T47D (cell line): Measurements from ENCODE around the gene CORO7.
"Not testable (repeated sequence)": the region's sequence is repeated elsewhere in the genome, so short reads cannot be mapped to it uniquely, and the experiment has no call there.

Experiments
- DNase-seq, 2 experiments: peaks; one replicate each; pipeline versions ENCODE4 v3.0.0 to v3.0.0-alpha.2; 2011 to 2012; ENCODE audit warnings: low read depth in 1 of 2, low spot score in 1 of 2
- JUND ChIP-seq: IDR thresholded peaks from 2 replicates; pipeline ENCODE4 v1.6.1; 2012; ENCODE audit warnings: low read depth
- in situ Hi-C: cut with HindIII; loops from 2 replicates; pipeline ENCODE4 v1.10.0; 2016; ENCODE audit warnings: low sequenced_read_pairs, low pct_unique_long_range_greater_than_20kb

Gene CORO7

GRCh38 chr16:4404247-4404966 is 12.0 kb downstream of the CORO7 start:
- TF ChIP-seq JUND = no peak
- in situ Hi-C loops = no loop called here
- peak in 1 of 2 experiments; percentile 60 for DNase-seq

GRCh38 chr16:4403133-4403949 is 13.1 kb downstream of the CORO7 start:
- DNase-seq = no peak
- in situ Hi-C loops = no loop called here
- TF ChIP-seq JUND = no peak

- no peak for TF ChIP-seq JUND
- in situ Hi-C loops = no loop called here
- peak; percentile 80 to 96 for DNase-seq
These were observed 13.8 kb downstream of the CORO7 start for GRCh38 chr16:4402439-4403132.

- no peak for DNase-seq
- TF ChIP-seq JUND = no peak
- in situ Hi-C loops = no loop called here
These were observed 14.9 kb downstream of the CORO7 start for GRCh38 chr16:4401510-4401909.

- in situ Hi-C loops = no loop called here
- no peak for DNase-seq
- no peak for TF ChIP-seq JUND
These were observed 15.3 kb downstream of the CORO7 start for GRCh38 chr16:4401094-4401501.

GRCh38 chr16:4399001-4399730 is 17.2 kb downstream of the CORO7 start:
- no peak for DNase-seq
- in situ Hi-C loops = no loop called here
- no peak for TF ChIP-seq JUND

DNA sequence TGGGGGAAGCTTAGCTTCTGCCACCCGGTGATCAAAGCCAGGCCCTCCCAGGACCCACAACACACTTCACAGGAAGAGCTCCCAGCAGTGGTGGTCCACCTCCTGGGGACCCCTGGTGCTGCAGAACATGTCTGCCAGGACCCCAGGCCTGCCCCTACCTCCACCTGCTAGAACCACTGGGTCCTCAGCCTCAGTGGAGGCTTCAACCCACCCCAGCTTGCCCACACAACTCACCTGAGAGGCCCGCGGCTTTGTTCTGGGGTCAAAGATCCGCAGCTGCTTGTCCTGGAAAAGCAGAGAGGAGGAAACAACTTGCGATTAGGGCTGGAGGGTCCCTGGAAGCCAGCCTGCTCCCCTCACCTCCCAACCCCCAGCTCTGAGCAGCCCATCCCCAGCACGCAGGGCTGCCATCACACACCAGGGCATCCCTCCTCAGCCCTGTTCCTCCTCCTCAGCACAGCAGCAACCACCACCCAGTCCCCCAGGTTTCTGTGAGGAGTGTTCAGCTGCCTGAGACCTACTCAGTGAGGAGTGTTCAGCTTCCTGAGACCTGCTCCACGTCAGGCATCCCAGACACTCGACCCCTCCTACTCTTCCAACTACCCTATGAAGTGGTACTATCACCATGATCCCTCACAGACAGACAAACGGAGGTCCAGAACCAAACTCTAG is 21.2 kb downstream of the CORO7 start:
- TF ChIP-seq JUND = no peak
- in situ Hi-C loops = no loop called here

GRCh38 chr16:4393850-4394249 is 22.5 kb downstream of the CORO7 start:
- in situ Hi-C loops = not testable (repeated sequence)

More for the DNA sequence above, 21.2 kb downstream of the CORO7 start:
- DNase-seq = no peak

GRCh38 chr16:4393240-4393600 is 23.2 kb downstream of the CORO7 start:
- TF ChIP-seq JUND = no peak
- DNase-seq = peak in 1 of 2 experiments; percentile 55
- in situ Hi-C loops = no loop called here

More at GRCh38 chr16:4393850-4394249, 22.5 kb downstream of the CORO7 start:
- DNase-seq = not testable (repeated sequence)

DNA sequence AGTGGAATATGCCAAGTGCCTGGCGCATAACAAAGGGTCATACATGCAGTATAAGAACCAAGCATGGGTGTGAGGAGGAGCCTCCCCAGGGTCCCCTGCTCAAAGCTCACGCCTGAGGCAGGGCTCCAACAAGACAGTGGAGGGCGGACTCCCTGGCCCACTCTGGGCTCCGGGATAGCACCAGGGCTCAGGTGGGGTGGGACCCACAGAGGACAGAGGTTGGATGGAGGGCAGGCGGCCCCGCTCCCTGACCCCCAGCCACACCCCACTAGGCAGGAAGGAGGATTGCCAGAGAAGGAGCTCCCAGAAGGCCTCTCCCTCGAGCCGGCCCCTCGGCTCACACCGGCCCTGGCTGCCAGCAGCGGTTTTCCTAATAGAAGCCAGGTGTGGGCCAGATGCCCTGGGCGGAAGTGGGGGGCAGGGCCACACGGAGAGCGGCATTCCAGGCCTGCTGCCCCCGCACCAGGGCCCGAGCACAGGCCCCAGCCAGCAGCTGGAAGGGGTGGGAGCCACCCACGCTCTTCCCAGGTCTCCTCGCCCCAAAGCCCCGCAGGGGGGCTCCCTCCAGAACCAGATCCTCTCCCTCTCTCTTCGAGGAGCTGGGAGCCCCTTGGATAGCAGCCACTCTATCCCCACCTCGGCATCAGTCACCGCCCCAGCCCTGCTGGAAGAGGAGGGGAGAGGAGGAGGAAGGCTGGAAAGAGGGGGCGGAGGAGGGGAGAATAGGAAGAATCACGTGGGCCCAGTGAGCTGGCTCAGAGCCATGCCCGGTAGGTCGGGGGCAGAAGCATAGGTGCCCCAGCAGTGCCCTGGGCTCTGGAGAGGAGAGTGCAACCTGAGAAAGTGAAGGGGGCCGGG is 23.8 kb downstream of the CORO7 start:
- TF ChIP-seq JUND = no peak
- DNase-seq = no peak
- in situ Hi-C loops = no loop called here
